HG03460 (cell line): ENCODE data around the gene CFAP58.

ENCODE experiments used
- ATAC-seq: cut with Tn5 transposase; IDR thresholded peaks from one replicate; pipeline ENCODE4 v1.9.1; 2021; ENCODE audit not compliant: unreplicated experiment

The CFAP58 gene

DNA sequence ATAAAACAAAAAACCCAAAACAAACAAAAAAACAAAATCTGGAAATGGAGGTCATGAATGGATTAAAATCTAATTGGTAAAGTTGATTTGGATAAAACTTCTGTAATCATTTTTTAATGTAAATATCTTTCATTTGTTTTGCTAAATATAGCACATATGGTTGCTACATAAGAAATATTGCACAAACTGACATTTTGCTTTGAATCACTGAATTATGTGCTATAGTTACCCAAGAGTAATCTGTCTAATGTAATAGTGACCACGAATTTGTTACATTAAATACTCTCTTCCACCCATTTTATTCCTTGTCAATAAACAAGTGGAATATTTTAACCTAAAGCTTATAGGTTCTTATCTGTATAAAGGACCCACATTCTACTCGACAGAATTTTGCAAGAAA lies 6.2 kb downstream of the CFAP58 start:
- no peak for ATAC-seq

GRCh38 chr10:104367904-104368303 lies 14.3 kb downstream of the CFAP58 start:
- ATAC-seq, result no peak

- ATAC-seq, result no peak
Measured at GRCh38 chr10:104368381-104368780, 14.7 kb downstream of the CFAP58 start.

DNA sequence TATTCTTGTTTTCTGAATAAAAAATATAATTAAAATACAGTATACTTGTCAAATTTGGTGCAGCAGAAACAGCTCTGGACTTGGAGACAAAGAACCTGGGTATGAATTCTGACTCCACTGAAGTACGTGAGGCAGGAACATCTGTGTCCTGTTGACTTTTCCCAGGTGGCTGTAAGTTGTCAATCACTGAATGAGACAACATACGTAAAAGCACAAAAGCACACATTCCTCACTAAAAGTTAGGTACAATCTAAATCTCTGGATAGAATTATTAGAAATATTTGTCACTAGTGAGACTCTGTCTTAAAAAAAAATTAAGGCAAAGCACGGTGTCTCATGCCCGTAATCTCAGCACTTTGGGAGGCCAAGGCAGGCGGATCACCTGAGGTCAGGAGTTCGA lies 18.1 kb downstream of the CFAP58 start:
- ATAC-seq, result no peak

GRCh38 chr10:104374591-104374990 lies 21.0 kb downstream of the CFAP58 start:
- ATAC-seq, result no peak

GRCh38 chr10:104376784-104377300 lies 23.2 kb downstream of the CFAP58 start:
- ATAC-seq, result no peak

DNA sequence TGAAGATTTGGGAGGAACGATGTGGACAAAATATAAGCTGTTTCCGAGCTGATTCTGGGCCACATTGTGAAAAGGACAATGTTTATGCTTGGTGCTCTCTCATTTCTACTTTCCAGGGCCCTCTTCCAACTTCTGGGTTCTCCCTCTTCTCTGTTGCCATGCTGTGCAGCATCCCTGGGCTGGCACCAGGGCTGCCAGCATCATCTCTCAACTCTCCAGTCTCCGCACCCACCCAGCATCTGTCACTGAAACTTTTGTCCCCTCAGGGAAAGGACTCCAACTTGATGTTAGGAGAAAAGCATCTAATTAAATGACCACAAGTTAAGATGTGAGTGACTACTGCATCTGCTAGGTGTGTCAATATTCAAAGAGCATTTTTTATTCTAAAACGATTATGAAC lies 26.7 kb downstream of the CFAP58 start:
- no peak for ATAC-seq

DNA sequence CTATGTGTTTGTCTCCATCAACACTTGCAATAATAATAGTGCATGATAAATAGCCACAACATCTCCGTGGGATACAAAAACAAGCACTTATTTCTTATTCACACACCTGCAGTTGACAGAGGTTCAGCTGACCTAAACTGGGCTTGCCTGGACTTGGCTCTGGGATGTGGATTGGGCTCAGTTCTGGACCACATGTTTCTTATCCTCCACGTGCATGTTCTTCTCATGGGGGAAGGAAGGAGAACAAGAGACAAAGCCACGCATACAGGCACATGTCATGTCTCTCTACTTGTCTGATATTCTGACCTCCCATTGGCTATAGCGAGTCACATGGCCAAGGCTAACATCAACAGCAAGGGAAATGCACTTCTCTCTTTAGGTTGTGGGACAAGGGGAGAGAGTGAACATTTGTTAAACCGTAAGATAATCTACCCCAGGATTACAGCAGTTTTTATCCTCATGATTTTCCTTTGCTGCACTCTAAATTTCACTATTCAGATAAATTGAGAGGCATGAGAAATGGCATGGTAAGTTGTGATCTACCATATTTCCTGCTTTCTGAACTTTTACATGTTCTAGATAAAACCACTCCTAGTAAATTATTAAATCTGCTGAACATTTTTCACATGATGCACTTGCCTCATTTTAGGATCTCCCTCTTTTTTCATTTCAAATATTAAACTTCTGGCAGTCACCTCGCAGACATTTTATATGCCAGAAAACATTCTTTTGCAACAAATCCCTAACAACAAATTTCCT lies 33.7 kb downstream of the CFAP58 start:
- no peak for ATAC-seq

DNA sequence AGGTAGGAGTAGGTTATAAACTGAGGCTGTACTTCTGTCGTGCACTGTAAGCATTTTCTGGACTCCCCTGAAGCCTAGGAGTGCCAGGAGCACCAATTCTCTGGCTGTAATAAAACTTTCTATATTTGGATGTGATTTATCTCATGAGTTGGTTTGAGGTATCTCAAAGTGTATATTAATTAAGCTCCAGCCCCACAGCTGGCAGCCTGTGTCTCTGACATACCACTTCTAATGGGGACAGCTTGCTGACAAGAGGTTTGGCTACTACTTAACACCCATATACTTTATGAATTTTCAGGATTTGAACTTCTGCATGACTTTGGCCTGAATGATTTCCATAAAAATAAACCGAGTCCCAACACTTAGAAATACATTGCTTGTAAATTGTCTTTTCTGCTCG lies 35.2 kb downstream of the CFAP58 start:
- no peak for ATAC-seq

- ATAC-seq, result no peak
Measured at GRCh38 chr10:104391150-104391968, 37.7 kb downstream of the CFAP58 start.

DNA sequence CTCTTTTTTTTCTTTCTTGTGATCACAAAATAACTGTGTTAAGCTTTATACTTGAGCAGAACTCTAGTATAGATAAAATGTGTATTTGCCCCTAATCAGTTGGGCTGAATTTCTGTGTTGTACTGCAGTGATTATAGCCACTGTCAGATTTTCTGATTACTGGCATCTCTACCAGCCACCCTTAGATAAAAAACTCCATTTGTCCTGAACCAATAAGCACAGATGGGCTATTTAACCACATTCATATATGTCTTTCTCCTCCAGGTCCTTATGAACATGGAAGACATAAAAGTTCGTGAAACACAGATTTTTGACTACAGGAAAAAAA lies 38.3 kb downstream of the CFAP58 start:
- ATAC-seq, result no peak

GRCh38 chr10:104393387-104393786 lies 39.8 kb downstream of the CFAP58 start:
- no peak for ATAC-seq

GRCh38 chr10:104396581-104396980 lies 42.9 kb downstream of the CFAP58 start:
- no peak for ATAC-seq

- ATAC-seq, result no peak
Measured at GRCh38 chr10:104403636-104404035, 50.0 kb downstream of the CFAP58 start.

GRCh38 chr10:104406715-104407650 lies 53.4 kb downstream of the CFAP58 start:
- peak; percentile 52 for ATAC-seq

DNA sequence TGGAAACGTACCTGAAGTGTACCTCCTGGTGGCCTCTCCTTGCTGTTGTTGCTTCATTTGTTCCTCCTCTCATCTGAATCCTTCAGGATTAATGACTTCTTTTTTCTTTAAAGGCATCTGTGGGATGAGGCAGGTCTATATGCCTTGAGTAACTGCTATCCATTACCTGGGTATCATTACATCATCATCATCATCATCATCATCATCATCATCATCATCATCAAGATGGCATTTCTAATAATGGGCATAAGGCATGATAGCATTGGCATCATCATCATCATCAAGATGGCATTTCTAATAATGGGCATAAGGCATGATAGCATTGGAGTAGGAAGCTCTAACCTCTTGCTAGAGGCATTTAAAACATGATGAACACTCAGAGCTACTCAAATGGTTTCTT lies 59.9 kb downstream of the CFAP58 start:
- ATAC-seq, result no peak

- no peak for ATAC-seq
Measured at GRCh38 chr10:104415526-104416165, 62.0 kb downstream of the CFAP58 start.

- no peak for ATAC-seq
Measured at GRCh38 chr10:104416851-104417250, 63.2 kb downstream of the CFAP58 start.

DNA sequence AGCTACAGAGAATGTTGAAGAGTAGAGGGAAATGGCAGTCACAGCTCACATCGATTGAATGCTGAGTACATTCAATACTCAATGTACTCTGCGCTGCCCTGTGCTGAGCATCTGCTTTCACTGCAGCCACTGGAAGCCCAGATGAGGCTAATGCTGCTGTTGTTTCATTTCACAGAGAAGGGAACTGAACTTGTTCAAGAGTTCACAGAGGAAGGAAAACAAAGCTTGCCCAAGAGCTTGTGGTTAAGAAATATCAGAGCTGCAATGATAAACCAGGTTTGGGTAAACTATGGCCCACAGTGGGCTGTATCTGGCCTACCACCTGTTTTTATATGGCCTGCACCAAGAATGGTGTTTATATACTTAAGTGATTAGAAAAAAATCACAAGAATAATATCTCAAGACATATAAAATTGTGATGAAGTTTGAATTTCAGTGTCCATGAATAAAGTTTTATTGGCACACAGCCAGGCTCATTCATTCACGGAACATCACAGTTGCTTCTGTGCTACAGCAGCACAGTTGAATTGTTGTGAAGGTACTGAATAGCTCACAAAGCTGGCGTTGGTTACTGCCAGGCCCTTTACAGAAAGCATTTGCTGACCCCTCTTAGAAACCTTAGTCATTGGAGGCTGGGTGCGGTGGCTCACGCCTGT lies 64.1 kb downstream of the CFAP58 start:
- no peak for ATAC-seq

- ATAC-seq, result peak; percentile 96
Measured at GRCh38 chr10:104424719-104425118, 71.1 kb downstream of the CFAP58 start.
